SK-N-SH (cell line): ENCODE results near the gene INHBB. TPM values are rescaled to one million over a fixed set of nuclear protein-coding genes. Genes with fewer than 3 reads are reported as not detected.

Experiments
- CTCF ChIA-PET: fragments of 300-600, 350-600 bp; formaldehyde crosslinking; extraction: SDS; loops from one replicate; lab custom pipeline; 2021; lab: Yijun Ruan, JAX
- POLR2A ChIA-PET: fragments of 350-600 bp; sonication (Branson Sonifier 250); formaldehyde crosslinking; extraction: SDS; loops from one replicate; lab custom pipeline; 2020; ENCODE audit warnings: antibody characterized with exemption, inconsistent platforms; lab: Yijun Ruan, JAX
- DNase-seq: peaks from one replicate; pipeline ENCODE4 v3.0.0; 2012
- H2AFZ ChIP-seq: fragments of 200-600 bp; sonication (generic); 2 replicates; pipeline ENCODE4 v1.8.1; 2016; ENCODE audit warnings: antibody characterized with exemption, mild to moderate bottlenecking, low read depth
- H3F3A ChIP-seq: fragments of 200-600 bp; sonication (generic); replicated peaks from 2 replicates; pipeline ENCODE3; 2016; ENCODE audit warnings: antibody characterized with exemption, mild to moderate bottlenecking; ENCODE audit not compliant: insufficient read depth
- H3K27ac ChIP-seq, 2 experiments: fragments of 200-500 bp in 1 of 2; fragments of 200-600 bp in 1 of 2; sonication (Bioruptor generic) in 1 of 2; sonication (generic), shearing (Covaris generic) in 1 of 2; 2 replicates each; pipeline versions ENCODE4 v1.5.1 to v1.6.1; 2014 to 2016; ENCODE audit warnings: low read depth in 2 of 2, inconsistent platforms in 1 of 2, low read length in 1 of 2, mild to moderate bottlenecking in 1 of 2, mixed read lengths in 1 of 2
- H3K27me3 ChIP-seq: fragments of 200-600 bp; sonication (generic), shearing (Covaris generic); 2 replicates; pipeline ENCODE4 v1.6.1; 2016; ENCODE audit warnings: mixed run types; ENCODE audit not compliant: insufficient read depth
- H3K36me3 ChIP-seq, 2 experiments: fragments of 200-500 bp in 1 of 2; fragments of 200-600 bp in 1 of 2; sonication (Bioruptor generic) in 1 of 2; sonication (generic) in 1 of 2; replicated peaks in 1 of 2; 2 replicates each; pipeline versions ENCODE3 to v1.5.1; 2014 to 2016; ENCODE audit warnings: low read length in 1 of 2, mild to moderate bottlenecking in 1 of 2; ENCODE audit not compliant: insufficient read depth in 2 of 2, control insufficient read depth in 1 of 2
- H3K4me1 ChIP-seq, 2 experiments: fragments of 200-500 bp in 1 of 2; fragments of 200-600 bp in 1 of 2; sonication (Bioruptor generic) in 1 of 2; sonication (generic), shearing (Covaris generic) in 1 of 2; 2 replicates each; pipeline versions ENCODE4 v1.5.1 to v1.6.1; 2014 to 2016; ENCODE audit warnings: low read depth in 1 of 2, low read length in 1 of 2, mixed run types in 1 of 2; ENCODE audit not compliant: insufficient read depth in 2 of 2, control insufficient read depth in 1 of 2
- H3K4me2 ChIP-seq: fragments of 200-600 bp; sonication (generic), shearing (Covaris generic); 2 replicates; pipeline ENCODE4 v1.6.1; 2017; ENCODE audit warnings: mixed run types
- H3K4me3 ChIP-seq, 2 experiments: fragments of 200-500 bp in 1 of 2; fragments of 200-600 bp in 1 of 2; sonication (Bioruptor generic) in 1 of 2; sonication (generic), shearing (Covaris generic) in 1 of 2; 2 replicates each; pipeline versions ENCODE4 v1.5.1 to v1.8.1; 2014 to 2016; ENCODE audit warnings: low read depth in 2 of 2, inconsistent platforms in 1 of 2, low read length in 1 of 2, mild to moderate bottlenecking in 1 of 2, mixed read lengths in 1 of 2, moderate library complexity in 1 of 2
- H3K79me2 ChIP-seq: fragments of 200-600 bp; sonication (generic); 2 replicates; pipeline ENCODE4 v1.8.1; 2017; ENCODE audit warnings: mild to moderate bottlenecking; ENCODE audit not compliant: insufficient read depth
- H3K9ac ChIP-seq: fragments of 200-600 bp; sonication (generic); 2 replicates; pipeline ENCODE4 v1.6.1; 2017; ENCODE audit warnings: mixed run types
- H3K9me2 ChIP-seq: fragments of 200-600 bp; sonication (generic); 2 replicates; pipeline ENCODE4 v1.6.1; 2017; ENCODE audit warnings: mixed run types
- H3K9me3 ChIP-seq: fragments of 200-600 bp; sonication (generic); 2 replicates; pipeline ENCODE4 v1.6.1; 2017; ENCODE audit warnings: mixed run types, mild to moderate bottlenecking, moderate library complexity
- H4K20me1 ChIP-seq: fragments of 200-600 bp; sonication (generic); 2 replicates; pipeline ENCODE4 v1.6.1; 2017; ENCODE audit warnings: mild to moderate bottlenecking, mixed run types; ENCODE audit not compliant: insufficient read depth
- CHD2 ChIP-seq: fragments of 150-350 bp; IDR thresholded peaks from 2 replicates; pipeline ENCODE4 v1.6.1; 2018; ENCODE audit warnings: low read length; ENCODE audit not compliant: partially characterized antibody
- ELF1 ChIP-seq: IDR thresholded peaks from 2 replicates; pipeline ENCODE4 v1.4.0; 2012
- EP300 ChIP-seq, 2 experiments: IDR thresholded peaks; 2 replicates each; pipeline versions ENCODE4 v1.4.0 to v1.6.1; 2012; ENCODE audit warnings: borderline replicate concordance in 1 of 2, low read depth in 1 of 2, low read length in 1 of 2
- FOSL2 ChIP-seq: IDR thresholded peaks from 2 replicates; pipeline ENCODE4 v1.4.0; 2012; ENCODE audit warnings: low read depth, mild to moderate bottlenecking, moderate library complexity, borderline replicate concordance
- GATA2 ChIP-seq: sonication (generic); formaldehyde crosslinking; IDR thresholded peaks from 2 replicates; pipeline ENCODE4 v1.5.0; 2020; ENCODE audit warnings: mild to moderate bottlenecking, missing genetic modification reagents
- IRF3 ChIP-seq: fragments of 150-350 bp; IDR thresholded peaks from 2 replicates; pipeline ENCODE4 v1.6.1; 2016; ENCODE audit warnings: mild to moderate bottlenecking, low read depth, low read length
- MAX ChIP-seq: IDR thresholded peaks from 2 replicates; pipeline ENCODE4 v1.4.0; 2012; ENCODE audit warnings: low read depth
- NFIC ChIP-seq: IDR thresholded peaks from 2 replicates; pipeline ENCODE4 v1.4.0; 2012; ENCODE audit warnings: borderline replicate concordance
- RAD21 ChIP-seq: IDR thresholded peaks from 2 replicates; pipeline ENCODE4 v1.6.1; 2012; ENCODE audit warnings: mild to moderate bottlenecking, low read length
- RFX5 ChIP-seq: IDR thresholded peaks from 2 replicates; pipeline ENCODE4 v1.6.1; 2012; ENCODE audit warnings: mild to moderate bottlenecking, improper control_type of control experiment, low read length
- USF2 ChIP-seq: fragments of 150-350 bp; IDR thresholded peaks from 2 replicates; pipeline ENCODE4 v1.6.1; 2017; ENCODE audit warnings: antibody characterized with exemption, low read length, low read depth, borderline replicate concordance
- YY1 ChIP-seq: IDR thresholded peaks from 2 replicates; pipeline ENCODE4 v1.4.0; 2012; ENCODE audit warnings: low read depth, mild to moderate bottlenecking
- WGBS: methylation state at CpG from one replicate; pipeline ENCODE4 v1.1.6; 2017; ENCODE audit warnings: low lambda C conversion rate; 5-methylcytosine and 5-hydroxymethylcytosine counted together
- polyA plus RNA-seq, 3 experiments: library from polyadenylated mRNA; depleted of rRNA; stranded (reverse); fragments of >200 nt; gene quantifications; 2 replicates each; pipeline ENCODE4 v1.2.3, GENCODE V29; 2012
- TF ChIP-seq, protein P1 (sequence below): IDR thresholded peaks from 2 replicates; pipeline ENCODE4 v1.4.0; 2012; ENCODE audit warnings: low read depth, borderline replicate concordance

Gene INHBB
- polyA plus RNA-seq, 1 of the 3 experiments (the other 2 are of a cell fraction) = 0.03 TPM

GRCh38 chr2:120345608-120346007 lies 328 bp upstream of the INHBB start (continued):
- no peak for TF ChIP-seq RAD21
- TF ChIP-seq YY1 = no peak
- TF ChIP-seq ELF1 = no peak

- Histone ChIP-seq H3K4me3 (no peak overlapping the region), H3K9me3 (no peaks in the 10 kb centered on the region), H2AFZ (no peak overlapping the region), H3F3A (no peaks in the 10 kb centered on the region), H3K27ac (no peak overlapping the region), H3K4me2 (no peak overlapping the region), H3K9me2 (no peaks in the 10 kb centered on the region), H3K79me2 (no peaks in the 10 kb centered on the region), H3K36me3 (no peaks in the 10 kb centered on the region), H3K27me3 (peaks cover 49% of the 10 kb centered on the region), H3K4me1 (peaks cover 0 to 14% of the 10 kb centered on the region in 2 experiments; a peak in 1 of 4 replicates), H4K20me1 (no peaks in the 10 kb centered on the region), H3K9ac (no peak overlapping the region)
- ChIA-PET CTCF (interaction anchor here (0.8 to 3.2 kb wide), 9 partner anchors 11 to 749 kb away, joined by 3 to 23 read pairs (median 4); no protein-coding TSS in a partner anchor), POLR2A (no interaction called here)
- peak; percentile 66 for DNase-seq
- 5% methylated on average over 35 of the region's 54 CpGs for WGBS
- TF ChIP-seq RAD21 = no peak
- no peak for TF ChIP-seq IRF3
- TF ChIP-seq, protein P1, sequence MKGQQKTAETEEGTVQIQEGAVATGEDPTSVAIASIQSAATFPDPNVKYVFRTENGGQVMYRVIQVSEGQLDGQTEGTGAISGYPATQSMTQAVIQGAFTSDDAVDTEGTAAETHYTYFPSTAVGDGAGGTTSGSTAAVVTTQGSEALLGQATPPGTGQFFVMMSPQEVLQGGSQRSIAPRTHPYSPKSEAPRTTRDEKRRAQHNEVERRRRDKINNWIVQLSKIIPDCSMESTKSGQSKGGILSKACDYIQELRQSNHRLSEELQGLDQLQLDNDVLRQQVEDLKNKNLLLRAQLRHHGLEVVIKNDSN = no peak
- no peak for TF ChIP-seq FOSL2
- TF ChIP-seq YY1 = no peak
- TF ChIP-seq ELF1 = no peak
- TF ChIP-seq MAX = no peak
- no peak for TF ChIP-seq EP300 (IDR thresholded peaks at IDR 0.05; ENCODE audit: borderline replicate concordance in 1 of 2, low read depth in 1 of 2, low read length in 1 of 2)
- no peak for TF ChIP-seq CHD2
- no peak for TF ChIP-seq USF2
- no peak for TF ChIP-seq GATA2 (CRISPR knock-in tag)
- no peak for TF ChIP-seq NFIC
- no peak for TF ChIP-seq RFX5
Observed at GRCh38 chr2:120346667-120347358, 877 bp downstream of the INHBB start.
